K562 (cell line): Measurements from ENCODE around the gene ZNF680. TPM values are rescaled to one million over a fixed set of nuclear protein-coding genes. Genes with fewer than 3 reads are reported as not detected.
A peak's percentile ranks its signal among the peaks of the same experiment; 100 is the strongest.

Experiments used
- BMI1 ChIP-seq: fragments of 150-350 bp; IDR thresholded peaks from 2 replicates; pipeline ENCODE4 v1.6.1; 2014; ENCODE audit warnings: low read length
- CCNT2 ChIP-seq: IDR thresholded peaks from 2 replicates; pipeline ENCODE4 v1.6.1; 2011; ENCODE audit warnings: borderline replicate concordance, low read depth, mild to moderate bottlenecking, moderate library complexity, mixed read lengths, low read length; ENCODE audit not compliant: insufficient read length; ENCODE audit errors: extremely low read depth
- DACH1 ChIP-seq: fragments of 450-650 bp; IDR thresholded peaks from 2 replicates; pipeline ENCODE4 v1.6.1; 2018; ENCODE audit not compliant: partially characterized antibody
- GABPA ChIP-seq: fragments of 200-800 bp; sonication (Bioruptor generic); conservative IDR thresholded peaks from 2 replicates; pipeline ENCODE4 v1.6.1; 2016; ENCODE audit warnings: low read depth, missing genetic modification characterization, missing compliant biosample characterization
- HCFC1 ChIP-seq: IDR thresholded peaks from 2 replicates; pipeline ENCODE4 v1.6.1; 2012; ENCODE audit warnings: low read depth, low read length, improper control_type of control experiment
- HDAC6 ChIP-seq: IDR thresholded peaks from 2 replicates; pipeline ENCODE4 v1.6.1; 2012; ENCODE audit warnings: low read depth, mild to moderate bottlenecking, control low read depth, inconsistent platforms, low read length, moderate library complexity
- HNRNPL ChIP-seq: fragments of 200-400 bp; formaldehyde crosslinking; IDR thresholded peaks from 2 replicates; pipeline ENCODE4 v1.6.1; 2017; ENCODE audit warnings: low read depth, mild to moderate bottlenecking, low read length
- HOMEZ ChIP-seq: fragments of 250-450 bp; sonication (Bioruptor Pico); IDR thresholded peaks from 2 replicates; pipeline ENCODE4 v1.4.0; 2020; ENCODE audit warnings: mild to moderate bottlenecking, moderate library complexity
- MCM5 ChIP-seq: fragments of 450-650 bp; IDR thresholded peaks from 2 replicates; pipeline ENCODE4 v1.6.1; 2016; ENCODE audit warnings: low read depth
- MEIS2 ChIP-seq: fragments of 450-650 bp; IDR thresholded peaks from 2 replicates; pipeline ENCODE4 v1.6.1; 2014; ENCODE audit warnings: mild to moderate bottlenecking; ENCODE audit not compliant: partially characterized antibody
- POLR2AphosphoS5 ChIP-seq: IDR thresholded peaks from 2 replicates; pipeline ENCODE4 v1.6.1; 2011; ENCODE audit warnings: mild to moderate bottlenecking, low read depth, low read length, moderate library complexity; ENCODE audit not compliant: control insufficient read depth, insufficient read depth
- POU5F1 ChIP-seq: fragments of 150-350 bp; IDR thresholded peaks from 2 replicates; pipeline ENCODE4 v1.6.1; 2014; ENCODE audit warnings: borderline replicate concordance, low read length, low read depth, mild to moderate bottlenecking; ENCODE audit not compliant: partially characterized antibody
- SIN3A ChIP-seq, 2 experiments: fragments of 150-350 bp in 1 of 2; IDR thresholded peaks; 2 replicates each; pipeline ENCODE4 v1.6.1; 2011 to 2016; ENCODE audit warnings: borderline replicate concordance in 2 of 2, low read depth in 2 of 2, low read length in 2 of 2, mild to moderate bottlenecking in 2 of 2, moderate library complexity in 2 of 2; ENCODE audit not compliant: control insufficient read depth in 1 of 2
- SIX5 ChIP-seq, 2 experiments: IDR thresholded peaks; 2 replicates each; pipeline ENCODE4 v1.6.1; 2011; ENCODE audit warnings: low read length in 2 of 2, borderline replicate concordance in 1 of 2, low read depth in 1 of 2, mild to moderate bottlenecking in 1 of 2, moderate library complexity in 1 of 2; ENCODE audit not compliant: insufficient read depth in 1 of 2
- SOX6 ChIP-seq: fragments of 450-650 bp; IDR thresholded peaks from 2 replicates; pipeline ENCODE4 v1.6.1; 2014; ENCODE audit warnings: mild to moderate bottlenecking
- ZBTB12 ChIP-seq: fragments of 250-450 bp; sonication (Bioruptor Pico); IDR thresholded peaks from 2 replicates; pipeline ENCODE4 v1.4.0; 2020
- ZFPM2 ChIP-seq: fragments of 250-450 bp; sonication (Bioruptor Pico); IDR thresholded peaks from 2 replicates; pipeline ENCODE4 v1.5.1; 2022; ENCODE audit warnings: mild to moderate bottlenecking
- ZFX ChIP-seq: sonication (generic); formaldehyde crosslinking; IDR thresholded peaks from 2 replicates; pipeline ENCODE4 v1.8.0; 2022; ENCODE audit warnings: mild to moderate bottlenecking, missing genetic modification reagents, moderate library complexity
- ZNF133 ChIP-seq: fragments of 250-450 bp; sonication (Bioruptor Pico); IDR thresholded peaks from 2 replicates; pipeline ENCODE4 v1.4.0; 2020; ENCODE audit warnings: mild to moderate bottlenecking
- polyA plus RNA-seq, 8 experiments: library from polyadenylated mRNA; depleted of rRNA in 4 of 8; stranded (reverse) in 5 of 8; unstranded in 3 of 8; fragments of >200 nt; fragmentation: Nextera tagmentation in 2 of 8; fragmentation: Illumina TruSeq in 1 of 8; extraction: Ambion mirVana in 2 of 8; extraction: Trizol in 1 of 8; gene quantifications; 2 replicates each; pipeline versions ENCODE4 v1.2.1 to v1.2.3, GENCODE V29; 2011 to 2014; ENCODE audit warnings: inconsistent platforms in 1 of 8, missing spikeins in 1 of 8
- total RNA-seq, 7 experiments: library from RNA; depleted of rRNA in 6 of 7; stranded (reverse); fragments of >200 nt in 6 of 7; fragmentation: Illumina TruSeq in 2 of 7; extraction: Trizol in 2 of 7; gene quantifications; 2 replicates each; pipeline versions ENCODE4 v1.2.1 to v1.2.3, GENCODE V29; 2011 to 2021; ENCODE audit warnings: low replicate concordance in 1 of 7
- TF ChIP-seq, protein P1 (sequence below): fragments of 250-450 bp; sonication (Bioruptor Pico); IDR thresholded peaks from 2 replicates; pipeline ENCODE4 v1.9.0; 2021; ENCODE audit warnings: mild to moderate bottlenecking

ZNF680 gene
- total and polyA plus RNA-seq, 9 of the 15 experiments (the other 6 are each of a cell fraction or from before 2014, with no cell fraction given) = 7.0 to 25.0 (median 12.0) TPM

- no peak for TF ChIP-seq HOMEZ (CRISPR knock-in tag)
- no peak for TF ChIP-seq ZNF133 (CRISPR knock-in tag)
- TF ChIP-seq SIX5 (IDR thresholded peaks at IDR 0.05; ENCODE audit: borderline replicate concordance in 1 of 2, insufficient read depth in 1 of 2, low read depth in 1 of 2, low read length in 2 of 2) = no peak
- no peak for TF ChIP-seq HNRNPL
- TF ChIP-seq POU5F1 = no peak
- TF ChIP-seq, protein P1, sequence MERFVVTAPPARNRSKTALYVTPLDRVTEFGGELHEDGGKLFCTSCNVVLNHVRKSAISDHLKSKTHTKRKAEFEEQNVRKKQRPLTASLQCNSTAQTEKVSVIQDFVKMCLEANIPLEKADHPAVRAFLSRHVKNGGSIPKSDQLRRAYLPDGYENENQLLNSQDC (CRISPR knock-in tag) = no peak
- peak; percentile 26; the same call in 1 of the 2 replicates for TF ChIP-seq HCFC1
- peak; percentile 73 for TF ChIP-seq ZFX (CRISPR knock-in tag)
- no peak for TF ChIP-seq DACH1
- TF ChIP-seq MEIS2 = peak; percentile 40
- TF ChIP-seq ZFPM2 (CRISPR knock-in tag) = no peak
- TF ChIP-seq ZBTB12 (CRISPR knock-in tag) = peak; percentile 20; the same call in 1 of the 2 replicates
- no peak for TF ChIP-seq BMI1
- TF ChIP-seq POLR2AphosphoS5 = peak; percentile 84
- no peak for TF ChIP-seq HDAC6
- no peak for TF ChIP-seq MCM5
- TF ChIP-seq CCNT2 = peak; percentile 27
- TF ChIP-seq SIN3A (IDR thresholded peaks at IDR 0.05; ENCODE audit: borderline replicate concordance in 2 of 2, control insufficient read depth in 1 of 2, low read depth in 2 of 2, low read length in 2 of 2) = peak in 1 of 2 experiments; percentile 50; a peak in 2 of 4 replicates
- TF ChIP-seq GABPA (tag) = 0 out of 2 replicates have a peak, but pooled peaks have one; percentile 49
- TF ChIP-seq SOX6 = no peak
Measured at GRCh38 chr7:64562626-64563278, at the start of gene ZNF680 (continued).
